KOPT-K1 (cell line): Measurements from ENCODE around the gene BHLHE23.

Experiments used
- H3K27ac ChIP-seq: fragments of 200-600 bp; sonication (generic); 2 replicates; pipeline ENCODE4 v1.5.1; 2016; ENCODE audit warnings: antibody characterized with exemption, mild to moderate bottlenecking, low read depth, low read length; ENCODE audit not compliant: poor library complexity, severe bottlenecking
- H3K36me3 ChIP-seq: fragments of 200-600 bp; sonication (generic); 2 replicates; pipeline ENCODE4 v1.5.1; 2017; ENCODE audit warnings: antibody characterized with exemption, mild to moderate bottlenecking, low read length, moderate library complexity; ENCODE audit not compliant: insufficient read depth
- H3K9me3 ChIP-seq: fragments of 200-600 bp; sonication (generic); 2 replicates; pipeline ENCODE4 v1.5.1; 2017; ENCODE audit warnings: antibody characterized with exemption, low read length, mild to moderate bottlenecking; ENCODE audit not compliant: insufficient read depth, poor library complexity, severe bottlenecking

Gene BHLHE23

GRCh38 chr20:63009988-63010769 is 3.4 kb upstream of the BHLHE23 start:
- H3K36me3 ChIP-seq, result 0 out of 2 replicates have a peak, but pooled peaks cover 4% of the 10 kb centered on the region
- peaks cover 16% of the 10 kb centered on the region for H3K9me3 ChIP-seq
- peak overlapping the region; percentile 90 for H3K27ac ChIP-seq

GRCh38 chr20:63009045-63009961 is 2.5 kb upstream of the BHLHE23 start:
- peak overlapping the region; percentile 90 for H3K27ac ChIP-seq
- peaks cover 16% of the 10 kb centered on the region for H3K9me3 ChIP-seq
- 0 out of 2 replicates have a peak, but pooled peaks cover 4% of the 10 kb centered on the region for H3K36me3 ChIP-seq

GRCh38 chr20:63008541-63009044 is 1.8 kb upstream of the BHLHE23 start:
- peaks cover 12% of the 10 kb centered on the region for H3K9me3 ChIP-seq
- H3K27ac ChIP-seq, result peak overlapping the region; percentile 90
- 0 out of 2 replicates have a peak, but pooled peaks cover 4% of the 10 kb centered on the region for H3K36me3 ChIP-seq

DNA sequence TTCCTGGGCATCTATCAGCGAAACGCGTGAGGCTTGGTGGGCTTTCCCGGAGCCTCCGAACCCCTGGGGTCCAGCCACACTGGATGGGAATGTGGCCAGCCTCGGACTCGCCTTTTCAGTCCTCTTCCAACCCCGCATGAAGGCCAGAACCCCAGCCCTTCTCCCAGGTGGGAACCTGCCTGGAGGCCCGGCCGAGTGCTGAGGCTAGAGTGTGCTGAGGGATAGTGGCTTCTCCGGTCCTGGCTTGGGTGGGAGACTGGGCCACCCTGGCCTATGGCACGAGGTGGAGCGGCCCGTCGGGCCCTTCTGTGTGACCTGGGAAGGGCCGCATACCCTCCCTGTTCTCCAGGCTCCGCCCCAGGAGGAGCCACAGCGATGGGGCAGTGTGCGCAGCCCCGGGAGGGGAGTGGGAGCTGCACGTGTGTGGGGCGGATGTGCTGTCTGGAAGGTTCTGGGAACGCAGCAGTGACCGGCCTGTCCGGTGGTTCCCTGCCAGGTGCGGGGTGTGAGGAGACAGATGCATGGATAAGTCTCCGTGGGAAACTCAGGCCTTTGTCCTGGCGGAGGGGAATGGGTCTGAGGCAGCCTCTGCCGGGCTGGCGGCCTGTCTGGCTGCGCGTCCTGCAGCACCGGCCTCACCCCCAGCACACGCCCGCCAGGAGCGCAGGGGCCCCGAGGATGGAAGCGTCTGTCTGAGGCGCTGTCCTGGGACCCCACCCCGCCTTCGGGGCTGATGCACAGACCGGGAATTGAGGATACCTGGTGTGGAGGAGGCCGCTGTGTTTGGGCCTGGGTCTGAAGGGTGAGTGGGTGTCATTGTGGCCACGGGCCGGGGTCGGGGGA is 1.1 kb upstream of the BHLHE23 start:
- H3K9me3 ChIP-seq, result peaks cover 5% of the 10 kb centered on the region
- H3K27ac ChIP-seq, result peak overlapping the region; percentile 90
- H3K36me3 ChIP-seq, result 0 out of 2 replicates have a peak, but pooled peaks cover 3% of the 10 kb centered on the region

DNA sequence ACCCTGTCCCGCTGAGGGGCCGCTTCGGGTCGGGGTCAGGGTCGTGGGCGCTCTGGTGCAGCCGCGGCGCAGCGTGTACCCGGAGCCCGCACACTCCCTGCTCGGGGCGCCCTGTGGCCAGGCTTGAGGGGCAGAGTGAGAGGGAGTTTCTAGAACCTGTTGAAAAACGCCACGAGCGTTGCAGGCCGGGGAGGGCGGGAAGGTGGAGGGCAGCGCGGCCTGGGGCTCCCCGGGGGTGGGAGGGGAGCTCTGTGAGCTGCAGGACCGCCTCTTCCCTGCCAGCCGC is 539 bp upstream of the BHLHE23 start:
- Histone ChIP-seq H3K9me3 (no peaks in the 10 kb centered on the region), H3K27ac (peak overlapping the region; percentile 90)

DNA sequence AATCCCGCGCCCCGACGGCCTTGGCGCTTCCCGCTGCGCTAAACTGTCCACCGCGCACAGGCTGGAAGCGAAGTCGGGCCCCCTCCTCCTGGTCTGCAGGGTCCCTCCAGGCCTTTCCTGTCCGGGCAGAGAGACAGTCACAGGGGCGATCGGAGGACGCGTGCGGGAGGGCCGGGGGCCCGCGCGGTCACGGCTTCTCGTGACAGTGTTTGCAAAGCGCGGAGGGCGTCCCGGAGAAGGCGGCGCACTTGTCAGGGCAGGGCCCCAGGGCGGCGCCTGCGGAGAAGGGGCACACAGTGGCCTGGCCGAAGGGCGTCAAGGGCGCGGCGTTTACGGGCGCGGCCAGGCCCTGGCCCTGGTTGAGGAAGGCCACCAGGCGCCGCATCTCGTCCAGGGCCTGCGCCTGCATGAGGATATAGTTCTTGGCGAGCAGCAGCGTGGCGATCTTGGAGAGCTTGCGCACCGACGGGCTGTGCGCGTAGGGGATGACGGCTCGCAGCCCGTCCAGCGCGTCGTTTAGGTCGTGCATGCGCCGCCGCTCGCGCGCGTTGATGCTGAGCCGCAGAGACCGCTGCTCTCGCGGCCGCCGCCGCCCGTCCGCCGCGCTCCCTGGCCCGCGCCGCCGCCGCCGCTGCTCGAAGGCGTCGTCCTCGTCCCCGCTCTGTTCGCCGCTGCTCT is 763 bp downstream of the BHLHE23 start:
- H3K9me3 ChIP-seq, result no peaks in the 10 kb centered on the region
- no peaks in the 10 kb centered on the region for H3K36me3 ChIP-seq
- peak overlapping the region; percentile 90 for H3K27ac ChIP-seq

More for the DNA sequence above, 539 bp upstream of the BHLHE23 start:
- no peaks in the 10 kb centered on the region for H3K36me3 ChIP-seq

- Histone ChIP-seq H3K27ac (no peak overlapping the region), H3K36me3 (no peaks in the 10 kb centered on the region), H3K9me3 (no peaks in the 10 kb centered on the region)
These were observed 1.4 kb downstream of the BHLHE23 start for GRCh38 chr20:63005365-63005861.

DNA sequence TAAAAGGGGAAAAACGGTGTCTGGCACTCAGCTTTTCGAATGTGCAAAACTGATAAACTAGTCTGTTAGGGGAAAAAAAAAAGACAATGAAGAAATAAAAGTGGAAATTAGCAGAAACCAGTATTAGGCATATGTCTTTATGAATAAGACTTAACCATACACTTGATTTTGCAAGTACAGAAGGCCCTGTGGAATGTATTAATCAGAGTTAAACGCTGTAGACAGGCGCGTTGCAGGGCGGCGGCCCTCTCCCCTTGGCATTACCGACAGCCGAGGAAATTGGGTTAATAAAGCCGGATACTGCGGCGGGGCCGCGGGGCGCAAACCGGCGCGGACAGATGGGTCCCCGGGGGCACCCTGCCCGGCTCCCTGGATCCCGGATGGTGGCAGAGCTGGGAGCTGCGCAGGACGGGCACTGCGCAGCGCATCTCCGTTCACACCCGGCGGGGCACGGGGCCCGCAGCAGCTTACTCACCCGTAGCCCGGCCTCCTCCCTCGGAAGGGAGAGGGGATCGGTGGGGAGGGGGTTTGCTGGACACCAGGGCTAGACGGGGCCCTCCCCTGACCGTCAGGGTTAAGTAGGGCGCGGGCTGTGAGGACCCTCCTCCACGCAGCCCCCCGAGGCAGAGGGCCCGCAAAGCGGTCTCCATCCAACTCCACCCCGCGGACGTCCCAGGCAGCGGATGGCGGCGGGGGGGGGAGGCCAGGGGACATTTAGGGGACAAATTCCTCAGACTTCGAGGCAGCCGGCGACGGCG is 2.0 kb downstream of the BHLHE23 start:
- Histone ChIP-seq H3K36me3 (no peaks in the 10 kb centered on the region), H3K9me3 (no peaks in the 10 kb centered on the region), H3K27ac (no peak overlapping the region)

- no peaks in the 10 kb centered on the region for H3K36me3 ChIP-seq
- H3K27ac ChIP-seq, result no peak overlapping the region
These were observed 3.2 kb downstream of the BHLHE23 start for GRCh38 chr20:63003546-63003945.

GRCh38 chr20:63002511-63002910 is 4.3 kb downstream of the BHLHE23 start:
- H3K27ac ChIP-seq, result no peak overlapping the region
- H3K9me3 ChIP-seq, result no peaks in the 10 kb centered on the region
- H3K36me3 ChIP-seq, result no peaks in the 10 kb centered on the region

More at GRCh38 chr20:63003546-63003945, 3.2 kb downstream of the BHLHE23 start:
- H3K9me3 ChIP-seq, result no peaks in the 10 kb centered on the region

DNA sequence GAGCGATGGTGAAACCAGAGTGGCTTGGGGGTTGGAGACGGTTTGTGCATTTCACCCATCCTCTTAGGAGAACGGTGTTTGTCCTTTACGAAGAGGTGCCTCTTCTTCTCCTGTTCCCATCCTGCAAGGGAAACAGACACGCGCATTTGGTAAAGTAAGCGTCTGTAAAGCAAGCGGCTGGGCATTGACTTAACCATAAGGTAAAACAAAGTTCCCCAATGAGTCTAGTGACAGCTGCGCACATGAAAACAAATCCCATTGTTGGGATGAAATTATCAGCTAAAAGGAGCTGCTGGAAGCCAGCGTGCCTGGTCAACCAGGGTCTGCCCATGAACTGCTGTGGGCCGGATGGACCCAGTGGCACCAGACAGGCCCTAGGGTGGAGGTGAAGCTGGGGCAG is 5.8 kb downstream of the BHLHE23 start:
- Histone ChIP-seq H3K9me3 (no peaks in the 10 kb centered on the region), H3K36me3 (no peaks in the 10 kb centered on the region), H3K27ac (no peak overlapping the region)

DNA sequence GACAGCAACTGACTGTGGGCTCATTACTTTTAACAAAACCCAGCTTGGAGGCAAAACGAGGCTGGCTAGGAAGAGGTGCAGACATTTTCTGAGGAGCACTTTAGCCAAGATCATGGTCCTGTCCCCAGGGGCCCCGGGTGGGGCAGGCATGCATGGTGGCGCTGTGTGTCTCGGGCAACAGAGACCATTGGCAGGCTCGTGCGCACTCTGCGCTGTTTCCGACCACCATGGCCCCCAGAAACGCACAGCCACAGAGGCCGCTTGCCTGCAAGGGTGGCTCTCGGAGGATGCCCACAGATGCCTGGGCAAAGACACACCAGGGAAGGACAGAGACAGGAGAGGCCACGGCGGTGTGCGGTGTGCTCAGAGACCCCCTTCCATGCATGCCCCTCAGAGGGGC is 6.7 kb downstream of the BHLHE23 start:
- Histone ChIP-seq H3K9me3 (no peaks in the 10 kb centered on the region), H3K27ac (peak overlapping the region; percentile 18), H3K36me3 (no peaks in the 10 kb centered on the region)

GRCh38 chr20:62999580-62999979 is 7.2 kb downstream of the BHLHE23 start:
- peak overlapping the region; percentile 18 for H3K27ac ChIP-seq
- H3K9me3 ChIP-seq, result no peaks in the 10 kb centered on the region
- no peaks in the 10 kb centered on the region for H3K36me3 ChIP-seq
